ENCODE results near the gene ABCB8.

- TF ChIP-seq CTCF (IDR thresholded peaks at IDR 0.05): no peak
- TF ChIP-seq EZH2 (IDR thresholded peaks at IDR 0.05): no peak
Measured at GRCh38 chr7:151031011-151031410, 2.8 kb downstream of the ABCB8 start.

All from neural progenitor cell (in vitro differentiated cells).